Liver (tissue), 9 donors: ENCODE results near the gene TMEM120B. TPM values are rescaled to one million over a fixed set of nuclear protein-coding genes. Genes with fewer than 3 reads are reported as not detected.

ENCODE experiments used
- DNase-seq: peaks from one replicate; pipeline ENCODE4 v3.0.0-alpha.2; 2017; ENCODE audit warnings: low spot score
- H3K27ac ChIP-seq, 2 donors: one replicate each; pipeline ENCODE4 v1.7.0; 2013; ENCODE audit warnings: inconsistent platforms in 2 of 2, low read length in 2 of 2, control low read depth in 1 of 2, low read depth in 1 of 2, mild to moderate bottlenecking in 1 of 2
- H3K27me3 ChIP-seq, 4 donors: one replicate each; pipeline versions ENCODE4 v1.6.1 to v1.7.0; 2013; ENCODE audit warnings: low read length in 3 of 4, inconsistent platforms in 1 of 4, mild to moderate bottlenecking in 1 of 4, moderate library complexity in 1 of 4; ENCODE audit not compliant: control insufficient read depth in 4 of 4, insufficient read depth in 4 of 4
- H3K36me3 ChIP-seq, 4 donors: one replicate each; pipeline versions ENCODE4 v1.6.1 to v1.7.0; 2013; ENCODE audit warnings: low read length in 3 of 4, mild to moderate bottlenecking in 3 of 4, low read depth in 1 of 4, moderate library complexity in 1 of 4; ENCODE audit not compliant: control insufficient read depth in 4 of 4, insufficient read depth in 3 of 4
- H3K4me1 ChIP-seq, 4 donors: one replicate each; pipeline versions ENCODE4 v1.6.1 to v1.7.0; 2013; ENCODE audit warnings: low read length in 3 of 4, mild to moderate bottlenecking in 3 of 4, moderate library complexity in 1 of 4; ENCODE audit not compliant: control insufficient read depth in 4 of 4, insufficient read depth in 4 of 4
- H3K4me3 ChIP-seq, 3 donors: one replicate each; pipeline versions ENCODE4 v1.6.1 to v1.7.0; 2013; ENCODE audit warnings: low read length in 3 of 3, control low read depth in 1 of 3, low read depth in 1 of 3, mild to moderate bottlenecking in 1 of 3
- H3K9ac ChIP-seq, 2 donors: one replicate each; pipeline ENCODE4 v1.7.0; 2013; ENCODE audit warnings: low read length in 2 of 2, mild to moderate bottlenecking in 2 of 2, moderate library complexity in 2 of 2, control low read depth in 1 of 2, low read depth in 1 of 2
- H3K9me3 ChIP-seq, 4 donors: one replicate each; pipeline versions ENCODE4 v1.6.1 to v1.7.0; 2013; ENCODE audit warnings: low read length in 3 of 4; ENCODE audit not compliant: control insufficient read depth in 4 of 4
- ATF3 ChIP-seq: IDR thresholded peaks from 2 replicates; pipeline ENCODE4 v1.6.1; 2016; ENCODE audit warnings: antibody characterized with exemption
- CTCF ChIP-seq: fragments of 150-350 bp; IDR thresholded peaks from 2 replicates; pipeline ENCODE4 v1.5.1; 2017; ENCODE audit warnings: improper control_type of control experiment, low read depth, low read length; ENCODE audit not compliant: missing input control
- EGR1 ChIP-seq, 2 donors: IDR thresholded peaks; 2 replicates each; pipeline ENCODE4 v1.6.1; 2016 to 2018; ENCODE audit warnings: antibody characterized with exemption in 2 of 2, low read depth in 2 of 2
- FOXA1 ChIP-seq: IDR thresholded peaks from 2 replicates; pipeline ENCODE4 v1.6.1; 2016; ENCODE audit warnings: antibody characterized with exemption
- GABPA ChIP-seq, 2 donors: IDR thresholded peaks in 1 of 2; conservative IDR thresholded peaks in 1 of 2; 2 replicates each; pipeline ENCODE4 v1.6.1; 2016; ENCODE audit warnings: antibody characterized with exemption in 2 of 2, mild to moderate bottlenecking in 1 of 2, moderate library complexity in 1 of 2
- JUND ChIP-seq, 2 donors: IDR thresholded peaks; 2 replicates each; pipeline ENCODE4 v1.6.1; 2016; ENCODE audit warnings: antibody characterized with exemption in 2 of 2
- MAX ChIP-seq: IDR thresholded peaks from 2 replicates; pipeline ENCODE4 v1.6.1; 2016; ENCODE audit warnings: antibody characterized with exemption
- NR2F2 ChIP-seq: IDR thresholded peaks from 2 replicates; pipeline ENCODE4 v1.6.1; 2016; ENCODE audit warnings: antibody characterized with exemption
- RAD21 ChIP-seq, 2 donors: IDR thresholded peaks; 2 replicates each; pipeline ENCODE4 v1.6.1; 2016; ENCODE audit warnings: antibody characterized with exemption in 2 of 2, mild to moderate bottlenecking in 2 of 2
- REST ChIP-seq: IDR thresholded peaks from 2 replicates; pipeline ENCODE4 v1.6.1; 2016; ENCODE audit warnings: antibody characterized with exemption, mild to moderate bottlenecking
- RXRA ChIP-seq, 2 donors: IDR thresholded peaks; 2 replicates each; pipeline ENCODE4 v1.6.1; 2017 to 2018; ENCODE audit warnings: antibody characterized with exemption in 2 of 2, mild to moderate bottlenecking in 1 of 2
- SP1 ChIP-seq: IDR thresholded peaks from 2 replicates; pipeline ENCODE4 v1.6.1; 2018; ENCODE audit warnings: antibody characterized with exemption, mild to moderate bottlenecking
- TAF1 ChIP-seq: conservative IDR thresholded peaks from 2 replicates; pipeline ENCODE4 v1.6.1; 2016; ENCODE audit warnings: antibody characterized with exemption, mild to moderate bottlenecking
- YY1 ChIP-seq: IDR thresholded peaks from 2 replicates; pipeline ENCODE4 v1.6.1; 2016; ENCODE audit warnings: antibody characterized with exemption, mild to moderate bottlenecking
- ZBTB33 ChIP-seq: IDR thresholded peaks from 2 replicates; pipeline ENCODE4 v1.6.1; 2016; ENCODE audit warnings: antibody characterized with exemption
- WGBS: extraction: QIAGEN DNeasy Blood & Tissue Kit; methylation state at CpG from one replicate; pipeline ENCODE4 v1.1.7; 2013; 5-methylcytosine and 5-hydroxymethylcytosine counted together
- polyA plus RNA-seq, 2 donors: library from polyadenylated mRNA; stranded (reverse) in 1 of 2; unstranded in 1 of 2; fragments of 200-250 nt in 1 of 2; fragments of >200 nt in 1 of 2; fragmentation: Nextera tagmentation in 1 of 2; extraction: Ambion mirVana in 1 of 2; gene quantifications; one replicate each; pipeline versions ENCODE4 v1.2.1 to v1.2.3, GENCODE V29; 2013 to 2015
- total RNA-seq, 2 donors: library from RNA; depleted of rRNA; stranded (reverse); fragments of >200 nt; gene quantifications; one replicate each; pipeline ENCODE4 v1.2.3, GENCODE V29; 2014
- donor health status: healthy.
- donor health status: healthy.
- donor health status: healthy.
- donor health status: healthy.
- donor health status: healthy.

TMEM120B gene
- total and polyA plus RNA-seq, 4 donors = 1.6 to 9.2 (median 3.4) TPM

GRCh38 chr12:121814429-121815119 is 102.0 kb downstream of the TMEM120B start:
- Histone ChIP-seq H3K9ac (no peak overlapping the region), H3K27me3 (no peaks in the 10 kb centered on the region), H3K36me3 (peaks cover 29 to 54% (median 38%) of the 10 kb centered on the region in 4 donors), H3K27ac (no peak overlapping the region), H3K4me1 (peaks cover 7 to 40% (median 31%) of the 10 kb centered on the region in 4 donors), H3K9me3 (no peaks in the 10 kb centered on the region), H3K4me3 (no peak overlapping the region)
- no peak for TF ChIP-seq EGR1 (IDR thresholded peaks at IDR 0.05; ENCODE audit: low read depth in 2 of 2)
- no peak for TF ChIP-seq SP1
- no peak for TF ChIP-seq NR2F2
- no peak for TF ChIP-seq RXRA (IDR thresholded peaks at IDR 0.05)
- no peak for TF ChIP-seq FOXA1
- no peak for TF ChIP-seq JUND (IDR thresholded peaks at IDR 0.05)
- TF ChIP-seq ZBTB33 = no peak
- TF ChIP-seq RAD21 (IDR thresholded peaks at IDR 0.05) = no peak
- TF ChIP-seq REST = no peak
- WGBS = 94% methylated on average over 31 of the region's 31 CpGs
- DNase-seq = no peak

GRCh38 chr12:121815263-121815662 is 102.7 kb downstream of the TMEM120B start:
- Histone ChIP-seq H3K36me3 (peaks cover 28 to 55% (median 45%) of the 10 kb centered on the region in 4 donors), H3K4me3 (no peak overlapping the region), H3K4me1 (peaks cover 5 to 34% (median 30%) of the 10 kb centered on the region in 4 donors), H3K9ac (no peak overlapping the region), H3K27me3 (no peaks in the 10 kb centered on the region), H3K9me3 (no peaks in the 10 kb centered on the region), H3K27ac (no peak overlapping the region)
- DNase-seq = no peak
- 92% methylated on average over 8 of the region's 8 CpGs for WGBS
- TF ChIP-seq YY1 (no peak), SP1 (no peak), JUND (IDR thresholded peaks at IDR 0.05) (no peak), ATF3 (no peak), RAD21 (IDR thresholded peaks at IDR 0.05) (no peak), MAX (no peak), NR2F2 (no peak), REST (no peak), CTCF (no peak), GABPA (IDR thresholded peaks at IDR 0.05 in 1 of 2, conservative IDR thresholded peaks at IDR 0.05 in 1 of 2) (no peak), RXRA (IDR thresholded peaks at IDR 0.05) (no peak), EGR1 (IDR thresholded peaks at IDR 0.05; ENCODE audit: low read depth in 2 of 2) (no peak), TAF1 (no peak)
